SU-DHL-6 (cell line): ENCODE measurements around the gene UBR2.
"Not testable (repeated sequence)": the region's sequence is repeated elsewhere in the genome, so short reads cannot be mapped to it uniquely, and the experiment has no call there.

Source experiments
- H2AFZ ChIP-seq: fragments of 200-600 bp; sonication (generic); 2 replicates; pipeline ENCODE4 v1.6.1; 2014; ENCODE audit warnings: low read depth, mild to moderate bottlenecking, moderate library complexity, mixed read lengths, antibody characterized with exemption, low read length; ENCODE audit not compliant: severe bottlenecking
- H3F3A ChIP-seq: fragments of 200-600 bp; shearing (Covaris generic); 2 replicates; pipeline ENCODE4 v1.6.0; 2016; ENCODE audit warnings: antibody characterized with exemption, mild to moderate bottlenecking; ENCODE audit not compliant: insufficient read depth
- H3K27ac ChIP-seq: fragments of 200-600 bp; sonication (generic); 2 replicates; pipeline ENCODE4 v1.5.1; 2016; ENCODE audit warnings: low read depth, mild to moderate bottlenecking, low read length, moderate library complexity, mixed read lengths
- H3K27me3 ChIP-seq: fragments of 200-600 bp; sonication (generic), shearing (Covaris generic); 2 replicates; pipeline ENCODE4 v1.6.0; 2014; ENCODE audit warnings: mild to moderate bottlenecking, low read length
- H3K36me3 ChIP-seq: fragments of 200-600 bp; sonication (generic); 2 replicates; pipeline ENCODE4 v1.6.1; 2014; ENCODE audit warnings: mild to moderate bottlenecking, low read length, mixed read lengths
- H3K4me2 ChIP-seq: fragments of 300-600, 200-600 bp; shearing (Covaris generic), sonication (generic); 2 replicates; pipeline ENCODE4 v1.6.0; 2014; ENCODE audit warnings: low read length, low read depth, mild to moderate bottlenecking; ENCODE audit not compliant: poor library complexity, severe bottlenecking
- H3K4me3 ChIP-seq: fragments of 200-600 bp; sonication (generic); 2 replicates; pipeline ENCODE4 v1.5.1; 2014; ENCODE audit warnings: antibody characterized with exemption, low read length, mild to moderate bottlenecking, mixed read lengths; ENCODE audit not compliant: insufficient read depth, poor library complexity, severe bottlenecking
- H3K79me2 ChIP-seq: fragments of 200-600 bp; sonication (generic); 2 replicates; pipeline ENCODE4 v1.6.1; 2014; ENCODE audit warnings: mild to moderate bottlenecking, low read length, moderate library complexity; ENCODE audit not compliant: insufficient read depth
- H3K9ac ChIP-seq: fragments of 200-600 bp; sonication (generic); 2 replicates; pipeline ENCODE4 v1.7.0; 2014; ENCODE audit warnings: mild to moderate bottlenecking, low read length
- H3K9me2 ChIP-seq: fragments of 200-600 bp; sonication (generic); replicated peaks from 2 replicates; pipeline ENCODE4 v1.6.1; 2014; ENCODE audit warnings: low read length; ENCODE audit not compliant: insufficient read depth
- H3K9me3 ChIP-seq: fragments of 200-600 bp; sonication (generic); 2 replicates; pipeline ENCODE4 v1.6.1; 2014; ENCODE audit warnings: low read length, mixed read lengths; ENCODE audit not compliant: insufficient read depth
- H4K20me1 ChIP-seq: fragments of 200-600 bp; sonication (generic); 2 replicates; pipeline ENCODE4 v1.6.1; 2014; ENCODE audit warnings: low read depth, mild to moderate bottlenecking, antibody characterized with exemption, low read length, moderate library complexity, mixed read lengths
- CTCF ChIP-seq: fragments of 200-600 bp; sonication (generic); IDR thresholded peaks from one replicate; pipeline ENCODE4 v1.5.1; 2017; ENCODE audit warnings: antibody characterized with exemption, mild to moderate bottlenecking, low read length, moderate library complexity; ENCODE audit not compliant: insufficient read depth, poor library complexity, severe bottlenecking
- EZH2phosphoT487 ChIP-seq: fragments of 200-600 bp; sonication (generic), shearing (Covaris generic); conservative IDR thresholded peaks from 2 replicates; pipeline ENCODE4 v1.6.1; 2018; ENCODE audit warnings: mild to moderate bottlenecking, antibody characterized with exemption, low read length, moderate library complexity, mixed read lengths

The UBR2 gene

GRCh38 chr6:42661540-42662153 is 97.8 kb downstream of the UBR2 start:
- H4K20me1 ChIP-seq: no peaks in the 10 kb centered on the region
- H3K27ac ChIP-seq: no peak overlapping the region
- no peaks in the 10 kb centered on the region for H3K27me3 ChIP-seq
- H2AFZ ChIP-seq: peak overlapping the region; percentile 37
- H3K4me2 ChIP-seq: no peak overlapping the region
- H3K9me2 ChIP-seq: no peaks in the 10 kb centered on the region
- H3K79me2 ChIP-seq: no peaks in the 10 kb centered on the region
- no peak overlapping the region for H3K4me3 ChIP-seq
- peaks cover 16% of the 10 kb centered on the region for H3F3A ChIP-seq
- no peaks in the 10 kb centered on the region for H3K9me3 ChIP-seq
- peaks cover 42% of the 10 kb centered on the region for H3K36me3 ChIP-seq
- no peak for TF ChIP-seq EZH2phosphoT487
- peak; percentile 99 for TF ChIP-seq CTCF
- no peak overlapping the region for H3K9ac ChIP-seq

GRCh38 chr6:42664718-42665117 is 100.9 kb downstream of the UBR2 start:
- no peaks in the 10 kb centered on the region for H3K27me3 ChIP-seq
- H3K27ac ChIP-seq: no peak overlapping the region
- no peaks in the 10 kb centered on the region for H3K9me2 ChIP-seq
- no peak overlapping the region for H3K4me3 ChIP-seq
- H4K20me1 ChIP-seq: no peaks in the 10 kb centered on the region
- no peaks in the 10 kb centered on the region for H3K79me2 ChIP-seq
- TF ChIP-seq EZH2phosphoT487 (no peak), CTCF (no peak)
- no peak overlapping the region for H3K9ac ChIP-seq
- H3F3A ChIP-seq: peaks cover 10% of the 10 kb centered on the region
- H2AFZ ChIP-seq: no peak overlapping the region
- no peaks in the 10 kb centered on the region for H3K9me3 ChIP-seq
- H3K36me3 ChIP-seq: peaks cover 28% of the 10 kb centered on the region
- no peak overlapping the region for H3K4me2 ChIP-seq

- not testable (repeated sequence) for H2AFZ ChIP-seq, H3K79me2 ChIP-seq, H3K27me3 ChIP-seq, H3K9ac ChIP-seq, H3F3A ChIP-seq, H3K27ac ChIP-seq, H3K9me3 ChIP-seq, H3K4me2 ChIP-seq, H4K20me1 ChIP-seq, H3K9me2 ChIP-seq, H3K4me3 ChIP-seq
- peaks cover 45% of the 10 kb centered on the region; the same call in 1 of the 2 replicates for H3K36me3 ChIP-seq
These were observed 110.5 kb downstream of the UBR2 start for GRCh38 chr6:42674368-42674767.

GRCh38 chr6:42674780-42675179 is 111.0 kb downstream of the UBR2 start:
- no peaks in the 10 kb centered on the region for H3K27me3 ChIP-seq
- no peaks in the 10 kb centered on the region for H3K79me2 ChIP-seq
- TF ChIP-seq CTCF: no peak
- TF ChIP-seq EZH2phosphoT487: no peak
- H3K27ac ChIP-seq: no peak overlapping the region
- H3K36me3 ChIP-seq: peaks cover 46% of the 10 kb centered on the region; the same call in 1 of the 2 replicates
- H3K9me3 ChIP-seq: no peaks in the 10 kb centered on the region
- H3K4me3 ChIP-seq: no peak overlapping the region
- no peak overlapping the region for H3K9ac ChIP-seq
- 0 out of 2 replicates have a peak, but pooled peaks cover 3% of the 10 kb centered on the region for H3F3A ChIP-seq
- H2AFZ ChIP-seq: no peak overlapping the region
- H4K20me1 ChIP-seq: no peaks in the 10 kb centered on the region
- no peaks in the 10 kb centered on the region for H3K9me2 ChIP-seq
- no peak overlapping the region for H3K4me2 ChIP-seq
